WTC11 (cell line): ENCODE results near the gene DDI2.

Source experiments
- CREB1 ChIP-seq: sonication (generic); formaldehyde crosslinking; IDR thresholded peaks from 2 replicates; pipeline ENCODE4 v1.8.0; 2023; ENCODE audit warnings: mild to moderate bottlenecking, missing genetic modification reagents
- FOXP1 ChIP-seq: sonication (generic); formaldehyde crosslinking; IDR thresholded peaks from 2 replicates; pipeline ENCODE4 v1.8.0; 2022; ENCODE audit warnings: missing genetic modification reagents, mild to moderate bottlenecking, moderate library complexity, borderline replicate concordance
- ZNF232 ChIP-seq: sonication (generic); formaldehyde crosslinking; IDR thresholded peaks from 2 replicates; pipeline ENCODE4 v1.8.0; 2022; ENCODE audit warnings: mild to moderate bottlenecking, missing genetic modification reagents
- TF ChIP-seq, protein P1 (sequence below): sonication (generic); formaldehyde crosslinking; IDR thresholded peaks from 2 replicates; pipeline ENCODE4 v1.8.1; 2022; ENCODE audit warnings: low read depth, missing genetic modification reagents, borderline replicate concordance
- TF ChIP-seq, protein P2 (sequence below): fragments of 200-600 bp; IDR thresholded peaks from 2 replicates; pipeline ENCODE4 v1.8.0; 2022; ENCODE audit warnings: antibody characterized with exemption
- TF ChIP-seq, protein P3 (sequence below): sonication (generic); formaldehyde crosslinking; IDR thresholded peaks from 2 replicates; pipeline ENCODE4 v1.8.0; 2022; ENCODE audit warnings: mild to moderate bottlenecking, missing genetic modification reagents
- TF ChIP-seq, protein P4 (sequence below): sonication (generic); formaldehyde crosslinking; IDR thresholded peaks from 2 replicates; pipeline ENCODE4 v1.8.1; 2022; ENCODE audit warnings: missing genetic modification reagents, borderline replicate concordance
- TF ChIP-seq, protein P5 (sequence below): sonication (generic); formaldehyde crosslinking; IDR thresholded peaks from 2 replicates; pipeline ENCODE4 v1.8.1; 2022; ENCODE audit warnings: mild to moderate bottlenecking, moderate library complexity, missing genetic modification reagents

DNA sequence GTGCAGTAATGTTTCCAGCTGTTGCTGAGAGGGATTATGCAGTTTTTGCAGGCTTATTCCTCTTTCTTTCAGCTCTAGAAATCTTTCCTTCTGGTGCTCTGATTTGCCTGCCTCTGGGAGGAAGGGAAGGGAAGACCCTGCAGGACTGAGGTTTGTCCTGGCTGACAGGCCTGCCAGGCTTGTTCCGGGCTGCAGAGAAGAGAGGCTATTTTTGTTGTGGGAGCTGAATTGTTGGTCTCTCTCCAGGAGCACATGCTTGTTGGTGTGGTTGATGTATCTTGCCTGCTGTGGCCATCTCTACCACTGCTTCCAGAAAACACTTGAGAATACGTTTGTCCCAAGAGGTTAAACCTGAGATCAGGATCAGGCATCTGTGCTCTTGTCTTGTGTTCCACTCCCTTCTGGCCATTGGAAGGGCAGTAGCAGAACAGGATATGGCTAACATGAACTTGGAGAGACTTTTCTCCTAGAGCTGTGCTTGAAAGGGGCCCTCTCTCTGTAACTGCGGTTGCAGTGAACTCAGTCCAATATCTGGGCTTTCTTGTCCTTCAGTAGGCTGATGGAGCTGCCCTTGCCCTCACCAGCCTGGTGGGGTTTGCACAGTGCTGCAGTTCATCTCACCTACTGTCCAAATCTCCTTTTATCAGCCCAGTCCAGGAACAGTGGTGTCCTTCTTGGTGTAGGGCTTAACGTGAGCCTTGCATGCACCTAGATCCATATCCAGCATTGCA is 97.3 kb downstream of the DDI2 start:
- TF ChIP-seq, protein P1, sequence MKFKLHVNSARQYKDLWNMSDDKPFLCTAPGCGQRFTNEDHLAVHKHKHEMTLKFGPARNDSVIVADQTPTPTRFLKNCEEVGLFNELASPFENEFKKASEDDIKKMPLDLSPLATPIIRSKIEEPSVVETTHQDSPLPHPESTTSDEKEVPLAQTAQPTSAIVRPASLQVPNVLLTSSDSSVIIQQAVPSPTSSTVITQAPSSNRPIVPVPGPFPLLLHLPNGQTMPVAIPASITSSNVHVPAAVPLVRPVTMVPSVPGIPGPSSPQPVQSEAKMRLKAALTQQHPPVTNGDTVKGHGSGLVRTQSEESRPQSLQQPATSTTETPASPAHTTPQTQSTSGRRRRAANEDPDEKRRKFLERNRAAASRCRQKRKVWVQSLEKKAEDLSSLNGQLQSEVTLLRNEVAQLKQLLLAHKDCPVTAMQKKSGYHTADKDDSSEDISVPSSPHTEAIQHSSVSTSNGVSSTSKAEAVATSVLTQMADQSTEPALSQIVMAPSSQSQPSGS (CRISPR knock-in tag) = no peak
- TF ChIP-seq, protein P2, sequence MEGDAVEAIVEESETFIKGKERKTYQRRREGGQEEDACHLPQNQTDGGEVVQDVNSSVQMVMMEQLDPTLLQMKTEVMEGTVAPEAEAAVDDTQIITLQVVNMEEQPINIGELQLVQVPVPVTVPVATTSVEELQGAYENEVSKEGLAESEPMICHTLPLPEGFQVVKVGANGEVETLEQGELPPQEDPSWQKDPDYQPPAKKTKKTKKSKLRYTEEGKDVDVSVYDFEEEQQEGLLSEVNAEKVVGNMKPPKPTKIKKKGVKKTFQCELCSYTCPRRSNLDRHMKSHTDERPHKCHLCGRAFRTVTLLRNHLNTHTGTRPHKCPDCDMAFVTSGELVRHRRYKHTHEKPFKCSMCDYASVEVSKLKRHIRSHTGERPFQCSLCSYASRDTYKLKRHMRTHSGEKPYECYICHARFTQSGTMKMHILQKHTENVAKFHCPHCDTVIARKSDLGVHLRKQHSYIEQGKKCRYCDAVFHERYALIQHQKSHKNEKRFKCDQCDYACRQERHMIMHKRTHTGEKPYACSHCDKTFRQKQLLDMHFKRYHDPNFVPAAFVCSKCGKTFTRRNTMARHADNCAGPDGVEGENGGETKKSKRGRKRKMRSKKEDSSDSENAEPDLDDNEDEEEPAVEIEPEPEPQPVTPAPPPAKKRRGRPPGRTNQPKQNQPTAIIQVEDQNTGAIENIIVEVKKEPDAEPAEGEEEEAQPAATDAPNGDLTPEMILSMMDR = no peak
- TF ChIP-seq FOXP1 (CRISPR knock-in tag) (no peak), ZNF232 (no peak), CREB1 (CRISPR knock-in tag) (no peak)
- TF ChIP-seq, protein P3, sequence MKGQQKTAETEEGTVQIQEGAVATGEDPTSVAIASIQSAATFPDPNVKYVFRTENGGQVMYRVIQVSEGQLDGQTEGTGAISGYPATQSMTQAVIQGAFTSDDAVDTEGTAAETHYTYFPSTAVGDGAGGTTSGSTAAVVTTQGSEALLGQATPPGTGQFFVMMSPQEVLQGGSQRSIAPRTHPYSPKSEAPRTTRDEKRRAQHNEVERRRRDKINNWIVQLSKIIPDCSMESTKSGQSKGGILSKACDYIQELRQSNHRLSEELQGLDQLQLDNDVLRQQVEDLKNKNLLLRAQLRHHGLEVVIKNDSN = no peak
- TF ChIP-seq, protein P4, sequence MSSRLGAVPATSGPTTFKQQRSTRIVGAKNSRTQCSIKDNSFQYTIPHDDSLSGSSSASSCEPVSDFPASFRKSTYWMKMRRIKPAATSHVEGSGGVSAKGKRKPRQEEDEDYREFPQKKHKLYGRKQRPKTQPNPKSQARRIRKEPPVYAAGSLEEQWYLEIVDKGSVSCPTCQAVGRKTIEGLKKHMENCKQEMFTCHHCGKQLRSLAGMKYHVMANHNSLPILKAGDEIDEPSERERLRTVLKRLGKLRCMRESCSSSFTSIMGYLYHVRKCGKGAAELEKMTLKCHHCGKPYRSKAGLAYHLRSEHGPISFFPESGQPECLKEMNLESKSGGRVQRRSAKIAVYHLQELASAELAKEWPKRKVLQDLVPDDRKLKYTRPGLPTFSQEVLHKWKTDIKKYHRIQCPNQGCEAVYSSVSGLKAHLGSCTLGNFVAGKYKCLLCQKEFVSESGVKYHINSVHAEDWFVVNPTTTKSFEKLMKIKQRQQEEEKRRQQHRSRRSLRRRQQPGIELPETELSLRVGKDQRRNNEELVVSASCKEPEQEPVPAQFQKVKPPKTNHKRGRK (CRISPR knock-in tag) = no peak
- TF ChIP-seq, protein P5, sequence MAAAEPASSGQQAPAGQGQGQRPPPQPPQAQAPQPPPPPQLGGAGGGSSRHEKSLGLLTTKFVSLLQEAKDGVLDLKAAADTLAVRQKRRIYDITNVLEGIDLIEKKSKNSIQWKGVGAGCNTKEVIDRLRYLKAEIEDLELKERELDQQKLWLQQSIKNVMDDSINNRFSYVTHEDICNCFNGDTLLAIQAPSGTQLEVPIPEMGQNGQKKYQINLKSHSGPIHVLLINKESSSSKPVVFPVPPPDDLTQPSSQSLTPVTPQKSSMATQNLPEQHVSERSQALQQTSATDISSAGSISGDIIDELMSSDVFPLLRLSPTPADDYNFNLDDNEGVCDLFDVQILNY (CRISPR knock-in tag) = no peak
